Glomerular visceral epithelial cell (primary cell): ENCODE results near the gene ANKRD23.
"Not testable (repeated sequence)": the region's sequence is repeated elsewhere in the genome, so short reads cannot be mapped to it uniquely, and the experiment has no call there.

Source experiments
- DNase-seq: peaks from one replicate; pipeline ENCODE4 v3.0.0-alpha.2; 2016; ENCODE audit errors: extremely low spot score

ANKRD23 gene

GRCh38 chr2:96816127-96816835 is 27.5 kb downstream of the ANKRD23 start, which contains the start of gene CNNM3:
CNNM3 (plus strand) TSS chr2:96816268; CDS start chr2:96816278, 10 bp downstream.
- peak; percentile 96 for DNase-seq

GRCh38 chr2:96815326-96816126 is 28.3 kb downstream of the ANKRD23 start:
- DNase-seq: peak; percentile 48

DNA sequence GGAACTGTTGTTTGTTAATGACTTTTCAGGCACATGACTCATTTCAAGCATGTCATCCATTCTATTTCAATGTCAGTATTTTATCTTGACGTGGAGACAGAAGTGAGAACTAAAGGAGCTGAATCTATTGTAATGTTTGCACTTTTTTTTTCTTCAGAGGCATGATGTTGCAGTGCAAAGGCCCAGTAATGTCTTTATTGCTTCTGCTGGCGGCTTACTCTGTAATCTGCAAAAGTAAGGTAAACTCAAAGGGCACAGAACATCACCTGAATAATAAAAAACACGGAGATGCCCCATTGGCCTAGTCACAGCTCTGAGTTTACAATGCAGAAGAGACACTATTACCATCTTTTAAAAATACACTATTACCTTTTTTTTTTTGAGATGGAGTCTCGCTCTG is 30.2 kb downstream of the ANKRD23 start:
- no peak for DNase-seq

DNA sequence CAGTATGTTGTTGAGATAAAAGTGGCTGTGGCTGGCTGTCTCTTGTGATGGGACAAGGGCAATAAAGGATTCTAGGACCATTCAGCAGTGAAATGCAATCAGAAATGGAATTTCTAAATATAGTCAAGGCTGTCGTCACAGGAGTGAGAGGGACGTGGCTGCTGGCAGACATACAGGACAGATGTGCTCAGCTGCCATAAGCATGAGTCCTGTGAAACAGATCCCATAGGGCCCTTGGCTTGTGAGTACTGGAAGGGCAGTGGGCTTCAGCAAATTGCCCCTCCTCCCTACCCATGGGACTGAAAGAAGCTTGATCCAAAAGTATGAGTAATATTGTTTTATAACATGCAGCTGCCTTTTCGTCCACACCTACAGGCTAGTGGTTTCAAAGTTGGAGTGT is 31.9 kb downstream of the ANKRD23 start:
- no peak for DNase-seq

- DNase-seq: no peak
Observed at GRCh38 chr2:96810783-96811192, 33.0 kb downstream of the ANKRD23 start.

DNA sequence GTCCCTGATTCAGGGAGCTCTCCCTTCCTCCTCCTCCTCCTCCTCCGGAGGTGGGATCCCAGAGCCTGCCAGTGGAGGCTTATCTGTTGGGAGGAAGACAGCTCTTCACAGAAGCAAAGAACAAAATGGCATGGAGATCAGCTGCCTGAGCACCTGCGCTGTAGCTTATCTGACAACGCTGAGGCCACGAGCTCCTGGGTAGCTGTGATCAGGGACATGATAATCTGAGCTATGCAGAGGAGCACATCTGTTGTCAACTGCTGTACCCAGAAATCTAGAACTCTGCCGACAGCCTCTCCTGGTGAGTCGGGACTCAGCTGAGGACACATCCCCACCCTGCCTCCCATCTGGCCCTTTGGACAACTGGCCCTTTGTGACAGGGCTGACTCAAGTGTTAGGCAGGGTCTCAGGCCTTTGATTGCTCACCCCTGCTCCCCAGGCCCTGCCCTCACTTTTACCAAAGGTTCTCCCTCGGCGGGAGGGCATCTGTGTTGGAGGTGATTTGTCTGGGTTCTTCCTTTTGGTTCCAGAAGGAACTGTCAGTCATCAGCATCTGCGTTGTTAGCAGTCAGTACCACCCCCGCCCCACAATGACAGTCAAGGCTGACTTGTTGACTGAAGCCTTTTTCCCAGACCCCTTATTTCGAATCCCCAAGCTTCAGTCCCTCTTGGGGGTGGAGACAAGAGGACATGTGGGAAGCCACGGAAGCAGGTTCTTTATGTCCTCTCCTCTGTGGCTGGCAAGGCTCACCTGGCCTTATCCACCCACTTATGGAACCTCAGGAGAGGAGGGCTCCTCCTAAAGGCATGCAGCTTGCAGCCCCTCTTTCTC is 33.7 kb downstream of the ANKRD23 start:
- no peak for DNase-seq

- DNase-seq: no peak
Observed at GRCh38 chr2:96809216-96809882, 34.5 kb downstream of the ANKRD23 start.

DNA sequence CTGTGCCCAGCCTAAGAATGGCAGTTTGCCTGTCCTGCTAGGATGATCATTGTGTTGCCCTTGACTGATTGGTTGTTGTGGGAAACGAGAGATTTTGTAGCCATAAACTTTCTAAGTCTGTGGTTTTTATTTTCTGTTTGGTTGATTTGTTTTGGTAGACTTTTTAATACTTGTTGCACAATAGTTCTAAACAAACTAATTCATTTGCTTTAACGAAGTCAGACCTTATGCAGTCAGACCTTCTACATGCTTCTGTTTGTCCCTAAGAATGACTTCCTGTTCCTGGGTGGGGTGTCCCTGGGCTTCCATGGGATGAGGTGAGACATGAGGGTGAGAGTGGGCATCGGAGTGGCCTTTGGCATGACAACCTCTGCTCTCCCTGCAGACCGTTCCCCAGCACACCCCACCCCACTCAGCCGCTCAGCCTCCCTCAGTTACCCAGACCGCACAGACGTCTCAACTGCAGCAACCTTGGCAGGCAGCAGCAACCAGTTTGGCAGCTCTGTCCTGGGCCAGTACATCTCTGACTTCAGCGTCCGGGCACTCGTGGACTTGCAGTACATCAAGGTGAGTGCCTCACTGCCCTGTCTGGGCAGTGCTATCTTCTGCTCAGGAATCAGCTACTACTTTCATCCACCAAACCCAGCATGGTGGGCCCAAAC is 35.5 kb downstream of the ANKRD23 start:
- DNase-seq: no peak

- no peak for DNase-seq
Observed at GRCh38 chr2:96807127-96807471, 36.7 kb downstream of the ANKRD23 start.

DNA sequence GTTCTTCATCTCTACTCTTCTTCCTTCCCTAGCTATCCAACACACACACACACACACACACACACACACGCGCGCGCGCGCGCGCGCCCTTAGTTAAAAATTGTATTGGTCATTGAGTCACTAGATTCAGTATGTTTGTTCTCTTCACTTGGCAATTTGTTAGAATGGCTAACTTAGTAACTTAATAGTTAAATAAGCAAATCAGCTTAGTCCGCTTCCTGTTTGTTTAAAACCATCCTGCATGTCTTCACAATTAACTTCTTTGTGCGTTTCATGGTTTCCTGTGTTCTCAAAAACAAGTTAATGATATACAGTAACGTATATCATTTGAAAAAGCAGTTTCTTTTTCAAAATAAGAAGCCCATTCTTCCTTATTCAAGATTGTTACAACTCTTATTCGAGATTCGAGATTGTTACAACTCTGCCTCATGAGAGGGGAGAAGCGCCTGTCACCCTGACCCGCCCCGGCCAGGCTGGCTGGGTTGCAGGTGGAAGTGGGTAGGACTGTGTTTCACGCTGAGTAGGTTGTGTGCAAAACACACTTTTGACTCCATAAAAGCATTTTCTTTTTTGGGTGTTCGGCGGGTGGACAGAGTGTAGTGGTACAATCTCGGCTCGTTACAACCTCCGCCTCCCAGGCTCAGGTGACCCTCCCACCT is 37.2 kb downstream of the ANKRD23 start:
- no peak for DNase-seq

- not testable (repeated sequence) for DNase-seq
Observed at GRCh38 chr2:96805946-96806345, 37.9 kb downstream of the ANKRD23 start.

DNA sequence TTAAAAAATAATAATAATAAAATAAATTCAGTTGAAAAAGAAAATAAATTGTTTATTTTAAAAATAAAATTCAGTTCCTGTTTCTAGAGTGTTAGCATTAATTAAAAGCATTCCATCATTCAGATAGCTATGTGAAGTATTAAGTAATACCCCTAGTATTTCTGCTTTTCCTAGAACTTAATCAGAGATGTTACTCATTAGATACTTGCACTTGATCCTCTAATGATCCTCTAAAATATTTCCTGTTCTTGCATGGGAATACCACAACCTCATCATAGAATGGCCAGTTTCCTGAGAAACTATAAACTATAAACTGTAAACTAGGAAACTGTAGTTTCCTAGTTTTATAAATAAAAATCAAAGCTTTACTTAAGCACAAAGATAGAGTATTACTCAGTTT is 38.8 kb downstream of the ANKRD23 start:
- no peak for DNase-seq

DNA sequence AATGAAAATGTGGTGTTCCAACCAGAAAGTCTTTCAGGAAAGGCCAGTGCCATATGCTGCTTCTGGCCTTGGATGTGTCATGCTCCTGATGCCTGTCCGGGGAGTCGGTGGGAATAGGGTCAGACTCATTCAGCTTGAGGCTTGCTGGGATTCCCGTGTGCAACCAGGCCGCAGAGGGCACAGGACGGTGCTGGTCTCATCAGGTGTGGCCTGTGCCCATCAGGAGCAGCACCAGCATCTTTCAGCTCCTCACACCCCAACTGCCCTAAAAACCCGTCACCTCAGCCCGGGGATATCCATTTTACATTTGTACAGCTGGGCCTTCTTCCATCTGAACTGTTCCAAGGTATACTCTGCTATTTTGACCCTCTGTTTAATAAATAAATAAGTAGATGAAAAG is 41.1 kb downstream of the ANKRD23 start:
- DNase-seq: no peak

- DNase-seq: no peak
Observed at GRCh38 chr2:96801786-96802595, 41.8 kb downstream of the ANKRD23 start.

DNA sequence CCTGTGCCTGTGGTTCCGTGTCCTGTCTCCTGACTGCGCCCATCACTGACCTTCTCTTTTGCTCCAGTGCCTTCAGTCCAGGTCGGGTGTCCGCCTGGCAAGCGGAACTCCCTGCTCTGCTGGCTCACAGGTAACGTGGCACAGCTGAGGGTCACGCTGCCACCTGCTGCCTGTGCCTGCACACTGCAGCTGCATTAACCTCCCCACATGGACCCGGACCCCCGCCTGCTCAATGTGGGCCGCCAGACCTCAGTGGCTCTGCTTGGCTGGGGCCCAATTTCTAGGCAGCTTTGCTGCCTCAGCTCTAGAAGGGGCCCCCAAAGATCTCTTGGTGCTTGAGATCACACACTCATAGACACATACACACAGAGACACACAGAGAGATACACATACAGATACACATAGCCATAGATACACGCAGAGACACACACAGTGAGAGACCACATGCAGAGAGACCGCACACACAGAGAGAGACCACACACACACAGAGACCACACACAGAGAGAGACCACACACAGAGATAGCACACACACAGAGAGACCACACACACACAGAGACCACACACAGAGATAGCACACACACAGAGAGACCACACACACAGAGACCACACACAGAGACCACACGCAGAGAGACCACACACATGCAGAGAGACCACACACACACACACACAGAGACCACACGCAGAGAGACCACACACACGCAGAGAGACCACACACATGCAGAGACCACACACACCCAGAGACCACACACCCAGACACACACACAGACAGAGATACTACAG is 42.6 kb downstream of the ANKRD23 start:
- DNase-seq: peak; percentile 69

- no peak for DNase-seq
Observed at GRCh38 chr2:96800061-96801004, 43.5 kb downstream of the ANKRD23 start.

- DNase-seq: no peak
Observed at GRCh38 chr2:96799623-96799935, 44.2 kb downstream of the ANKRD23 start.
